ENCODE measurements around the gene TUFM.
A peak's percentile ranks its signal among the peaks of the same experiment; 100 is the strongest.

DNA sequence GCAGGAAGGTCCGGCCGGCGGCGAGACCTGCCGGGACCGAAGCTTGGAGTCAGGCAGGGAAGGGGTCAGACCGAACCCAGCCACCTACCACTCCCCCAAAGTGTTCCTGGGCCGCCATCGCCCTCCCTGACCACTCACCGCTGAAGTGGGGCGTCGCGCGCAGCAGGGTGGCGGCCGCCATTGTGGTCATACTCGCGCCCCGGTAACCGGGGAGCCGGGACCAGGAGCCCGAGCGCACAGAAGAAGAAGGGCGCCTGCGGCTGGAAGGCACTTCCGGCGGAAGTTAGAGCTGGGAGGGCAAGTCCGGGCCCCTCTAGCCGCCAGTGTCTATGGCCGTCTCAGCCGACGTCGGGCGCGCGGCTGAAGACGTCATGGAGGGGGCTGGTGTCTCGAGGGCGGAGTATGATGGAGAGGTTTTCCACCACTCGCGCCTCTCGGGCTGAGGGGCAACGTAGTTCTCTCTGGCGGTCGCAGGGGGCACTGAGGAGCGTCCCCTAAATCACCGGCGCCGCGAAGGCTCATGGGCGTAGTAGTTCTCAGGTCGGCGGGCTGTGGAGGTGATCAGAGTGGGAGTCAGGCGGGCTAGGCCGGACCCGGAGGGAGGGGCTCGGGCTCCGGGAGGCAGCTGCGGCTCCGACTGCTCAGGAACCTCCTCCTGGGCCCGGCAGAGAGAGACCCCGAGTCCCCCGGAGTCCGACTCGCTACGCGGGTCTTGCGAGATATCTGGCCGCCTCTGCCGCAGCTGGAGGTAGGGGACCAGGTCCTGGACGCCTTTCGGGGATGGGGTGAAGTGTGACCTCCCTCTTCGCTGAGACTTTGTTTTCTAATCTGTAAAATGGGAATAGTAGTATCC lies at the start of gene TUFM:
- TF ChIP-seq JUN (IDR thresholded peaks at IDR 0.05; ENCODE audit: low read depth, low read length) (no peak), YY1 (IDR thresholded peaks at IDR 0.05; ENCODE audit: low read depth, low read length) (peak; percentile 95), CHD2 (IDR thresholded peaks at IDR 0.05; ENCODE audit: low read length) (peak; percentile 39), POLR2AphosphoS5 (IDR thresholded peaks at IDR 0.05; ENCODE audit: low read depth, low read length) (peak; percentile 42), SP1 (IDR thresholded peaks at IDR 0.05; ENCODE audit: low read depth, low read length) (peak; percentile 69), POLR2A (IDR thresholded peaks at IDR 0.05; ENCODE audit: control extremely low read depth in 1 of 2, low read depth in 2 of 2, low read length in 2 of 2) (no peak; a peak in 1 of 3 replicates)
- TF ChIP-seq, protein P1, sequence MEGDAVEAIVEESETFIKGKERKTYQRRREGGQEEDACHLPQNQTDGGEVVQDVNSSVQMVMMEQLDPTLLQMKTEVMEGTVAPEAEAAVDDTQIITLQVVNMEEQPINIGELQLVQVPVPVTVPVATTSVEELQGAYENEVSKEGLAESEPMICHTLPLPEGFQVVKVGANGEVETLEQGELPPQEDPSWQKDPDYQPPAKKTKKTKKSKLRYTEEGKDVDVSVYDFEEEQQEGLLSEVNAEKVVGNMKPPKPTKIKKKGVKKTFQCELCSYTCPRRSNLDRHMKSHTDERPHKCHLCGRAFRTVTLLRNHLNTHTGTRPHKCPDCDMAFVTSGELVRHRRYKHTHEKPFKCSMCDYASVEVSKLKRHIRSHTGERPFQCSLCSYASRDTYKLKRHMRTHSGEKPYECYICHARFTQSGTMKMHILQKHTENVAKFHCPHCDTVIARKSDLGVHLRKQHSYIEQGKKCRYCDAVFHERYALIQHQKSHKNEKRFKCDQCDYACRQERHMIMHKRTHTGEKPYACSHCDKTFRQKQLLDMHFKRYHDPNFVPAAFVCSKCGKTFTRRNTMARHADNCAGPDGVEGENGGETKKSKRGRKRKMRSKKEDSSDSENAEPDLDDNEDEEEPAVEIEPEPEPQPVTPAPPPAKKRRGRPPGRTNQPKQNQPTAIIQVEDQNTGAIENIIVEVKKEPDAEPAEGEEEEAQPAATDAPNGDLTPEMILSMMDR (IDR thresholded peaks at IDR 0.05; ENCODE audit: control extremely low read depth in 1 of 3, insufficient read depth in 1 of 3, low read depth in 1 of 3, low read length in 3 of 3), result peak; percentile 83 to 93 (median 86)

Measured in H1 (cell line).